Endothelial cell of umbilical vein (primary cell): ENCODE results near the gene TTC33. TPM values are rescaled to one million over a fixed set of nuclear protein-coding genes. Genes with fewer than 3 reads are reported as not detected.
"Not testable (repeated sequence)": the region's sequence is repeated elsewhere in the genome, so short reads cannot be mapped to it uniquely, and the experiment has no call there.

Experiments
- BruUV-seq: library from RNA; stranded (reverse); fragments of 400-500 nt; replicated peaks from 2 replicates; lab custom pipeline; 2021; lab: Mats Ljungman, UMichigan
- CTCF ChIA-PET: fragments of 300-600, 350-600 bp; sonication (Branson Sonifier 250); formaldehyde crosslinking; loops from one replicate; lab custom pipeline; 2021; ENCODE audit warnings: antibody characterized with exemption, inconsistent platforms; lab: Charles Lee
- POLR2A ChIA-PET: fragments of 300-600, 350-600 bp; sonication (Branson Sonifier 250); formaldehyde crosslinking; loops from one replicate; lab custom pipeline; 2021; ENCODE audit warnings: antibody characterized with exemption, inconsistent platforms; lab: Charles Lee
- DNase-seq: peaks from one replicate; pipeline ENCODE4 v3.0.0-alpha.2; 2011; ENCODE audit warnings: low read depth, low spot score
- FAIRE-seq: peaks from 2 replicates; lab custom pipeline; 2011; peaks lifted over from hg19 to GRCh38; lab: Jason Lieb, UNC
- H2AFZ ChIP-seq: 2 replicates; pipeline ENCODE4 v1.6.0; 2012; ENCODE audit warnings: low read depth, low read length, control low read depth, inconsistent platforms
- H3K27ac ChIP-seq: 2 replicates; pipeline ENCODE4 v1.5.1; 2011; ENCODE audit warnings: low read depth, mild to moderate bottlenecking, control low read depth, low read length, moderate library complexity; ENCODE audit not compliant: insufficient read depth
- H3K27me3 ChIP-seq, 2 experiments: 2 replicates each; pipeline versions ENCODE4 v1.6.0 to v1.6.1; 2011; ENCODE audit warnings: low read length in 2 of 2, mixed read lengths in 1 of 2; ENCODE audit not compliant: control insufficient read depth in 2 of 2, insufficient read depth in 2 of 2
- H3K36me3 ChIP-seq, 2 experiments: 2 replicates in 1 of 2; 3 replicates in 1 of 2; pipeline ENCODE4 v1.5.1; 2011; ENCODE audit warnings: low read length in 2 of 2, mild to moderate bottlenecking in 1 of 2, moderate library complexity in 1 of 2; ENCODE audit not compliant: control insufficient read depth in 2 of 2, insufficient read depth in 2 of 2; ENCODE audit errors: extremely low read depth in 1 of 2
- H3K4me1 ChIP-seq: 3 replicates; pipeline ENCODE4 v1.5.1; 2011; ENCODE audit warnings: mild to moderate bottlenecking, low read length; ENCODE audit not compliant: control insufficient read depth, insufficient read depth; ENCODE audit errors: extremely low read depth
- H3K4me2 ChIP-seq: 2 replicates; pipeline ENCODE4 v1.6.1; 2011; ENCODE audit warnings: low read length, control low read depth, mixed read lengths; ENCODE audit not compliant: insufficient read depth
- H3K4me3 ChIP-seq, 3 experiments: fragments of 200-600 bp in 1 of 3; sonication (generic), shearing (Covaris generic) in 1 of 3; replicated peaks in 1 of 3; 2 replicates each; pipeline ENCODE4 v1.5.1; 2011 to 2016; ENCODE audit warnings: control low read depth in 3 of 3, low read length in 3 of 3, mild to moderate bottlenecking in 2 of 3, inconsistent platforms in 1 of 3, low read depth in 1 of 3, moderate library complexity in 1 of 3; ENCODE audit not compliant: insufficient read depth in 1 of 3
- H3K79me2 ChIP-seq: 2 replicates; pipeline ENCODE4 v1.6.0; 2012; ENCODE audit warnings: low read length, inconsistent platforms; ENCODE audit not compliant: control insufficient read depth, insufficient read depth
- H3K9ac ChIP-seq: replicated peaks from 2 replicates; pipeline ENCODE3; 2011; ENCODE audit warnings: low read length, control low read depth; ENCODE audit not compliant: insufficient read depth; ENCODE audit errors: extremely low read depth
- H3K9me1 ChIP-seq: replicated peaks from 3 replicates; pipeline ENCODE4 v1.6.0; 2011; ENCODE audit warnings: mild to moderate bottlenecking, low read length; ENCODE audit not compliant: control insufficient read depth, insufficient read depth; ENCODE audit errors: extremely low read depth
- H3K9me3 ChIP-seq: replicated peaks from 2 replicates; pipeline ENCODE4 v1.5.1; 2012; ENCODE audit warnings: low read length, inconsistent platforms; ENCODE audit not compliant: control insufficient read depth, insufficient read depth
- H4K20me1 ChIP-seq: replicated peaks from 2 replicates; pipeline ENCODE3; 2011; ENCODE audit warnings: mild to moderate bottlenecking, low read length; ENCODE audit not compliant: control insufficient read depth, insufficient read depth; ENCODE audit errors: extremely low read depth
- CTCF ChIP-seq, 2 donors: IDR thresholded peaks; 1 replicate in 1 of 2; 2 replicates in 1 of 2; pipeline ENCODE4 v1.5.1; 2011; ENCODE audit warnings: low read length in 2 of 2, mild to moderate bottlenecking in 2 of 2, moderate library complexity in 2 of 2, control low read depth in 1 of 2, inconsistent platforms in 1 of 2, low read depth in 1 of 2; ENCODE audit not compliant: insufficient read depth in 1 of 2; ENCODE audit errors: extremely low read depth in 1 of 2
- EZH2 ChIP-seq: IDR thresholded peaks from 2 replicates; pipeline ENCODE4 v1.6.1; 2012; ENCODE audit warnings: borderline replicate concordance, low read depth, mild to moderate bottlenecking, moderate library complexity, low read length, inconsistent platforms; ENCODE audit not compliant: severe bottlenecking
- FOS ChIP-seq: IDR thresholded peaks from 2 replicates; pipeline ENCODE4 v1.6.1; 2011; ENCODE audit warnings: mild to moderate bottlenecking, low read length, moderate library complexity, borderline replicate concordance; ENCODE audit not compliant: insufficient read depth
- GATA2 ChIP-seq: IDR thresholded peaks from 2 replicates; pipeline ENCODE4 v1.7.0; 2011; ENCODE audit warnings: low read depth, mild to moderate bottlenecking, moderate library complexity, mixed read lengths, low read length; ENCODE audit not compliant: insufficient read length, insufficient read depth
- JUN ChIP-seq: IDR thresholded peaks from 2 replicates; pipeline ENCODE4 v1.6.1; 2011; ENCODE audit warnings: borderline replicate concordance, low read depth; ENCODE audit not compliant: insufficient read length, insufficient read depth
- MAX ChIP-seq: IDR thresholded peaks from 2 replicates; pipeline ENCODE4 v1.6.1; 2011; ENCODE audit not compliant: insufficient read depth, insufficient read length
- MYC ChIP-seq: IDR thresholded peaks from one replicate; pipeline ENCODE4 v1.6.1; 2011; ENCODE audit warnings: mild to moderate bottlenecking, low read depth, low read length
- POLR2A ChIP-seq: IDR thresholded peaks from 2 replicates; pipeline ENCODE4 v1.6.1; 2012; ENCODE audit warnings: low read depth, mild to moderate bottlenecking, control low read depth, low read length
- POLR2AphosphoS5 ChIP-seq: IDR thresholded peaks from 2 replicates; pipeline ENCODE4 v1.6.1; 2012; ENCODE audit warnings: low read depth, mild to moderate bottlenecking, control low read depth, low read length, moderate library complexity; ENCODE audit not compliant: insufficient read depth
- dilution Hi-C: fragments of 300-500 bp; cut with MboI; formaldehyde crosslinking; loops from one replicate; pipeline ENCODE4 v1.15.0; 2019; ENCODE audit warnings: low sequenced_read_pairs; ENCODE audit not compliant: extremely low pct_ligation_motif_present
- intact Hi-C: fragments of 100-400 bp; cut with micrococcal nuclease; formaldehyde crosslinking; loops from one replicate; pipeline ENCODE4 v1.10.0; 2022
- polyA plus RNA-seq, 4 experiments: library from polyadenylated mRNA; depleted of rRNA in 3 of 4; stranded (reverse) in 3 of 4; unstranded in 1 of 4; fragments of >200 nt; gene quantifications; 2 replicates each; pipeline versions ENCODE4 v1.2.1 to v1.2.3, GENCODE V29; 2011 to 2012; ENCODE audit warnings: missing spikeins in 1 of 4
- total RNA-seq: library from RNA; stranded (reverse); gene quantifications from 2 replicates; pipeline ENCODE4 v1.2.3, GENCODE V29; 2021

Gene TTC33
- total and polyA plus RNA-seq, 2 donors (not counting 3 experiments of a cell fraction or from before 2014, with no cell fraction given) = 2.2 to 11.7 TPM

GRCh38 chr5:40594811-40595210 lies 160.9 kb downstream of the TTC33 start:
- POLR2A ChIA-PET = no interaction called here
- H4K20me1 ChIP-seq = no peaks in the 10 kb centered on the region
- H3K36me3 ChIP-seq = no peaks in the 10 kb centered on the region
- no peak overlapping the region for H3K9ac ChIP-seq
- dilution Hi-C loops (no loop called here), intact Hi-C loops (no loop called here)
- FAIRE-seq = no peak
- no TSS peak for BruUV-seq
- TF ChIP-seq GATA2 (no peak), JUN (no peak), FOS (no peak), EZH2 (no peak), POLR2AphosphoS5 (no peak), MYC (no peak), CTCF (IDR thresholded peaks at IDR 0.05; ENCODE audit: extremely low read depth in 1 of 2, insufficient read depth in 1 of 2, low read depth in 1 of 2, low read length in 2 of 2) (no peak), MAX (no peak), POLR2A (no peak)
- no peak overlapping the region for H3K27ac ChIP-seq
- no peaks in the 10 kb centered on the region for H3K79me2 ChIP-seq
- no peaks in the 10 kb centered on the region for H3K9me1 ChIP-seq
- no peaks in the 10 kb centered on the region for H3K27me3 ChIP-seq
- no peak overlapping the region for H3K4me3 ChIP-seq
- peak; percentile 17 for DNase-seq
- no peaks in the 10 kb centered on the region for H3K9me3 ChIP-seq
- H3K4me2 ChIP-seq = no peak overlapping the region
- CTCF ChIA-PET = no interaction called here
- H2AFZ ChIP-seq = no peak overlapping the region
- no peaks in the 10 kb centered on the region for H3K4me1 ChIP-seq

- BruUV-seq, intact Hi-C loops: not testable (repeated sequence)
These were observed 163.9 kb downstream of the TTC33 start for GRCh38 chr5:40591727-40592396.

More at GRCh38 chr5:40591727-40592396, 163.9 kb downstream of the TTC33 start:
- H3K4me1 ChIP-seq, H3K4me2 ChIP-seq, CTCF ChIA-PET, H4K20me1 ChIP-seq, H3K4me3 ChIP-seq, H3K9me1 ChIP-seq, POLR2A ChIA-PET, dilution Hi-C loops, H3K9ac ChIP-seq, H3K27ac ChIP-seq, H3K27me3 ChIP-seq, H3K36me3 ChIP-seq, H3K9me3 ChIP-seq, FAIRE-seq, H3K79me2 ChIP-seq, H2AFZ ChIP-seq: not testable (repeated sequence)
- DNase-seq = peak; percentile 47
